Measurements from ENCODE around the gene TGIF1. TPM values are rescaled to one million over a fixed set of nuclear protein-coding genes. Genes with fewer than 3 reads are reported as not detected.

The TGIF1 gene
- polyA plus RNA-seq, 3 donors = 32.2 to 109 (median 39.8) TPM

- peak overlapping the region; percentile 74 for H3K4me2 ChIP-seq (replicated peaks; ENCODE audit: extremely low read depth, low read length, poor library complexity, severe bottlenecking)
- peaks cover 14 to 17% of the 10 kb centered on the region in 2 donors for H3K27me3 ChIP-seq (ENCODE audit: control insufficient read depth in 2 of 2, insufficient read depth in 2 of 2, low read length in 2 of 2)
- H3K79me2 ChIP-seq (ENCODE audit: insufficient read depth, low read length) = no peaks in the 10 kb centered on the region
- peak overlapping the region in 1 of 3 experiments; percentile 71 for H3K4me3 ChIP-seq (replicated peaks in 1 of 3; ENCODE audit: low read depth in 2 of 3, low read length in 3 of 3)
- intact Hi-C loops (cut with micrococcal nuclease) = no loop called here
- no peaks in the 10 kb centered on the region for H3K36me3 ChIP-seq (replicated peaks in 1 of 2; ENCODE audit: control insufficient read depth in 1 of 2, insufficient read depth in 2 of 2, low read length in 2 of 2)
- Mint-ChIP-seq H3K27ac (peak overlapping the region in 3 of 7 donors; percentile 30 to 89 (median 63)), H3K27me3 (ENCODE audit: low read depth in 3 of 3) (peaks cover 13 to 23% (median 14%) of the 10 kb centered on the region in 3 donors), H3K4me1 (peaks cover 26% of the 10 kb centered on the region), H3K36me3 (peaks cover 4 to 13% of the 10 kb centered on the region in 2 donors), H3K4me3 (peak overlapping the region in 1 of 2 donors; percentile 90), H3K9me3 (peaks cover 0 to 4% (median 0%) of the 10 kb centered on the region in 7 donors)
- TF ChIP-seq CTCF (IDR thresholded peaks at IDR 0.05) = no peak
- no peaks in the 10 kb centered on the region for H3K9me3 ChIP-seq (replicated peaks in 1 of 2; ENCODE audit: control insufficient read depth in 1 of 2, insufficient read depth in 1 of 2, low read length in 2 of 2)
- H3K4me1 ChIP-seq (ENCODE audit: control insufficient read depth in 1 of 2, insufficient read depth in 2 of 2, low read length in 2 of 2) = peaks cover 6 to 17% of the 10 kb centered on the region in 2 donors
- no CpG with 5 or more reads among the region's 4 CpGs for WGBS (ENCODE audit: insufficient coverage)
- DNase-seq = no peak
- H3K9ac ChIP-seq (ENCODE audit: insufficient read depth, low read length, poor library complexity, severe bottlenecking) = no peak overlapping the region
- peak overlapping the region; percentile 87 for H2AFZ ChIP-seq (ENCODE audit: insufficient read depth, low read depth, low read length, poor library complexity, severe bottlenecking)
- H3K27ac ChIP-seq (ENCODE audit: low read depth in 1 of 2, low read length in 2 of 2) = peak overlapping the region in 1 of 2 donors; percentile 81
- no peaks in the 10 kb centered on the region for H4K20me1 ChIP-seq (ENCODE audit: insufficient read depth, low read length)
Observed at GRCh38 chr18:3494245-3494526, 44.2 kb downstream of the TGIF1 start.

- Histone ChIP-seq H3K4me2 (replicated peaks; ENCODE audit: extremely low read depth, low read length, poor library complexity, severe bottlenecking) (no peak overlapping the region), H3K27me3 (ENCODE audit: control insufficient read depth in 2 of 2, insufficient read depth in 2 of 2, low read length in 2 of 2) (peaks cover 17 to 20% of the 10 kb centered on the region in 2 donors), H3K9me3 (replicated peaks in 1 of 2; ENCODE audit: control insufficient read depth in 1 of 2, insufficient read depth in 1 of 2, low read length in 2 of 2) (no peaks in the 10 kb centered on the region), H3K79me2 (ENCODE audit: insufficient read depth, low read length) (no peaks in the 10 kb centered on the region), H3K36me3 (replicated peaks in 1 of 2; ENCODE audit: control insufficient read depth in 1 of 2, insufficient read depth in 2 of 2, low read length in 2 of 2) (no peaks in the 10 kb centered on the region), H3K9ac (ENCODE audit: insufficient read depth, low read length, poor library complexity, severe bottlenecking) (no peak overlapping the region), H3K4me1 (ENCODE audit: control insufficient read depth in 1 of 2, insufficient read depth in 2 of 2, low read length in 2 of 2) (peaks cover 10 to 21% of the 10 kb centered on the region in 2 donors), H3K27ac (ENCODE audit: low read depth in 1 of 2, low read length in 2 of 2) (no peak overlapping the region), H3K4me3 (replicated peaks in 1 of 3; ENCODE audit: low read depth in 2 of 3, low read length in 3 of 3) (no peak overlapping the region), H4K20me1 (ENCODE audit: insufficient read depth, low read length) (no peaks in the 10 kb centered on the region), H2AFZ (ENCODE audit: insufficient read depth, low read depth, low read length, poor library complexity, severe bottlenecking) (peak overlapping the region; percentile 87)
- WGBS (ENCODE audit: insufficient coverage) = 95% methylated on average over 4 of the region's 5 CpGs
- DNase-seq = no peak
- intact Hi-C loops (cut with micrococcal nuclease) = no loop called here
- H3K4me3 Mint-ChIP-seq = no peak overlapping the region
- H3K36me3 Mint-ChIP-seq = peaks cover 4 to 15% of the 10 kb centered on the region in 2 donors
- H3K27ac Mint-ChIP-seq = no peak overlapping the region
- H3K9me3 Mint-ChIP-seq = peaks cover 0 to 4% (median 0%) of the 10 kb centered on the region in 7 donors
- peaks cover 17 to 26% (median 17%) of the 10 kb centered on the region in 3 donors for H3K27me3 Mint-ChIP-seq (ENCODE audit: low read depth in 3 of 3)
- TF ChIP-seq CTCF (IDR thresholded peaks at IDR 0.05) = no peak
- peaks cover 30% of the 10 kb centered on the region for H3K4me1 Mint-ChIP-seq
Observed at GRCh38 chr18:3494569-3494968, 44.6 kb downstream of the TGIF1 start.

Measured in CD14-positive monocyte (primary cell).